GM21381 (cell line): ENCODE measurements around the gene CPSF2.

ENCODE experiments used
- ATAC-seq: cut with Tn5 transposase; IDR thresholded peaks from one replicate; pipeline ENCODE4 v1.9.1; 2021; ENCODE audit warnings: mild to moderate bottlenecking, moderate library complexity; ENCODE audit not compliant: unreplicated experiment

The CPSF2 gene

DNA sequence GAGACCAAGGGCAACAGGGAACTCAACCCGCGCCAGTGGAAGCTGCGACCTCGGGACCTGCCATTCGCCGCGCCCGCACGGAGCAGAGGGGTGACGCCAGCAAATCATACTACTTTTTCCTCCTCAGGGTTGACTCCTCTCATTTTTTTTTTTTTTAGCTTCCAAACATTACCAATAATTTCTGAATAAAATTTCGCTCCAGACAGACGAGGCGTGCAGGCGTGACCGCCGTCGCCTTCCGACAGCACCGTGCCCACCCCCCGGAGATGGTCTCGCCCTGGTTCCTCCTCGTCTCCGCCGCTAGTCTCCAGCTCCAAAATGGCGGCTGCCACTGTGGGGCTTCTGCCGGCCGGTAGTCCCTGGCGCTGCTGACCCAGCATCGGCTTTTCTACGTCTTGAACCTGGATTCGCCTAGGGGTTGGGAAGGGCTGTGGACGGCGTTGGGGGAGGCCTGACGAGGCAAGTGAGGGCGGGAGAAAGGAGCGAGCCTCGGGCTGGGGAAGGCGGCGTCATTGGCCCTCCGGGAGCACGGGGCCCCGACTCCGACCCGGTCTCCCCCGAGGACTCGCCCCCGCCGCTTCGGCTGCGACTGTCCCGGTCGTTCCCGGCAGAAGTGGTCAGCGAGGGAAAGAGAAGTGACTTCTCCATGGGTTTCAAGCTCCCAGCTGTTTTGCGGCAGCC lies at the start of gene CPSF2, which contains the start of gene NDUFB1:
TSS of gene CPSF2 (plus strand) at position 300 of the 681 bp plus-strand sequence. CDS start 9,016 bp downstream, outside the sequence.
TSS of gene NDUFB1 (minus strand) at position 37 of the 681 bp plus-strand sequence. CDS start 4,069 bp downstream, outside the sequence.
- ATAC-seq: peak; percentile 85

DNA sequence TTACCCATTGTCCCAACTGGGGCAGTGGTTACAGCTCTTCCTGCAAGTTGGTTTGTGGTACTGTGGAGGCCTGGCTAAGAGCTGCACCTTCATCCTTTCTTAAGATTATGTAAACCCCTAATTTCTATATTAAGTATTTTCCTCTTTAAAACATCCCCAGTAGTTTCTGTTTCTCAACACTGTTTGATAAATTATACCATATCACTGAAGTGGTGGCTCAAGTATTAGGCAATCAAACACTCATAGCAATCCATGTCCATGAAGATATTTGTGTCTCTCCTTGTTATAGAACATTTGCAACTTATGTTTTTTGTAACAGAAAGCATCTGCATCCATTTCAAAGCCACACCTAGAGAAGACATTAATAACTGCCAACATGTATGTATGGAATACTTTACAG lies 47.2 kb upstream of the CPSF2 start:
- ATAC-seq: no peak

DNA sequence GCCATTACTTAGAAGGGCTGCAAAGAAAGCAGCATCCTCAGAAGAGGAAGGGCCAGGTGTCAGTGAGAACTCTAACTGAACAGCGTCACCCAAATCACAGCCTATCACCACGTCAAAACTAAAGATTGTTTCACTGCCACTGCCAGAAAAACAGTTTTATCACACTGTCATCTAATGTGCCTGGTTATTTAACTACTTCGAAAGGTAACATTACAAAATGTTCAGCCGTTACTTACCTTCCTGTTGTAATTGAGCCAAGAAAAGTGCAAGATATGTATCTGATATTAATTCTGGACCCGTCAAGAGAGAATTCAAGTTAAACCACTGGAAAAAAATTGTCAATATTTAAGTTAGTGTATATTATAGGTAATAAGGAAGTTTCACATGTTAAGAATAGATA lies 33.3 kb upstream of the CPSF2 start:
- ATAC-seq: no peak

DNA sequence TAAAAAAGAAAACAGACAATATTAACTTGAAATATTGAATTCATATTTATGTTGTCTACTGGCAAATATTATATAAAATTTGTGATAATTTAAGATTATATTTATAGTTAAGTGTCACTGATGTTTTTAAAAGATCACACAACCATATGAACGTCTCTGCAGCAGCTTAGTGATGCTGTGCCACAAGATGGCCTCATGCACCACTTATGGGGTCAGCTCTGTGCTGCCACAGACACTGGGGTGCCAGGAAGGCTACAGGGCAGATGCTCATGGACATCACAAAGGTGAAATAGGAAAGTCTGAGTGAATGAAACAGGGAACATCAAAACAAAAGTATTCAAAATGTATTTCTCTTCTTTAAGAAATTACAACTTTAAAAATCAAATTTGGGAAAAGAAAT lies 28.4 kb upstream of the CPSF2 start:
- no peak for ATAC-seq

DNA sequence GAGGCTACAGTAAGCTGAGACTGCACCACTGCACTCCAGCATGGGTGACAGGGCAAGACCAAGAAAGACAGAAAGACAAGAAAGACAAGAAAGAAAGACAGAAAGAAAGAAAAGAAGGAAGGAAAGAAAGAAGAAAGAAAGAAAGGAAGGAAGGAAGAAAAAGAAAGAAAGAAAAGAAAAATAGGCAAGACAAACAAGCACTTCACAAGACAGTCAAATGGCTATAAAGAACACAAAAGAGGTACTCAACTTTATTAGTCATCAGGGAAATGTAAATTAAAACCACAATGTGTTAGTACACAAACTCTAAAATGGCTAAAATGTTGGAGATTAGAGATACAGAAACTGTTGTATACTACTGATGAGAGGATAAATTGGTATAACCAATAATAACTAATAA lies 22.0 kb upstream of the CPSF2 start:
- ATAC-seq: no peak

DNA sequence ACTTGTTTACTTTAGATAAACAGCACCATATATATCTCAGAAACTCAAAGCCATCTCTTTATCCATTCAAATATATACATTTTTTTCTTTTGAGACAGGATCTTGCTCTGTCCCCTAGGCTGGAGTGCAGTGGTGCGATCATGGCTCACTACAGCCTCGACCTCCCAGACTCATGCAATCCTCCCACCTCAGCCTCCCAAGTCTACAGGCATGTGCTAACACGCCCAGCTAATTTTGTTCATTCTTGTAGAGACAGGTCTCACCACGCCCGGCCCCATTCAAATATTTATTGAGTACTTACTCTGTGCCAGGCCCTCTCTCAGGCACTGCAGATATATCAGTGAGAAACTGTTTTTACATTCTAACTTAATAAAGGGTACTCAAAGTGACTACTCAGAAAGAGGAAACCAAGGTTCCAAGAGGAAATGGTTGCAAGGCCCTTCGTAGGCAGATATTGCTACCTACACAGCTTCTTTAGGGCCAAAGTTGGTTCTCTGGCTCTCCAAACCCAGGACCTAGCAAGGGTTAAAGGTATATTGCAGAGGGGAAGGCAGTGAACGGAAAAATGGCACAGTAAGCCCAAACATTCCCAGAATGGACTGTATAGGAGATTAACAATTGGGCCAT lies 18.3 kb upstream of the CPSF2 start:
- ATAC-seq: no peak

DNA sequence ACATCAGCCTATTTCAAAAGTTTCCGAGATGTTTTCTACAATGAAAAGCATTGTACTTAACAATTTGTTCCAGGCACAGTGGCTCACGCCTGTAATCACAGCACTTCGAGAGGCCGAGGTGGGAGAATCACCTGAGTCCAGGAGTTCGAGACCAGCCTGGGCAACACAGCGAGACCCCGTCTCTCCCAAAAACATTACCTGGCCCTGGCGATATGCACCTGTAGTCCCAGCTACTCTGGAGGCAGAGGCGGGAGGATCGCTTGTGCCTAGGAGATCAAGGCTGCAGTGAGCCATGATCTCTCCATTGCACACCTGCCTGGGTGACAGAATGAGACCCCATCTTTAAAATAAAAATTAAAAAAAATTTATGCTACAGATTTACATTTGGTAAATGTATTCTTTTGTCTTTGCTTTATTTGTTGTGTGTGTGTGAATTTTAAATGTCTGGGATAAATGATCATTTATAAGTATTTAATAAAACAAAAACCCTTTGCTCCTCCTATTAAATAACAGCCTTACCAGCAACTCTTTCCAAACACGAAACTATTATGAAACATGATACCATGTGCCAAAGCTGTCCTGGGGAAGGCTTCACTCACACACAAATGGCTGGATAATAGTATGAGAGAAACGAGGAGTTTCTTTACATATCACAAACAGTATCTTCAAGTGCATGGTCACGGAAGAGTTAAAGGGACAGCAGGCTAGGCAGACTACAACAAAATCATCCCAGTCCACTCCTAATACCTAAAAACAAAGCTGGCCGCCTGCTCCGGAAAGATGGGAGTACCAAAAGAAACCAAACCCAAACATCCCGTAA lies 16.5 kb upstream of the CPSF2 start:
- ATAC-seq: no peak

DNA sequence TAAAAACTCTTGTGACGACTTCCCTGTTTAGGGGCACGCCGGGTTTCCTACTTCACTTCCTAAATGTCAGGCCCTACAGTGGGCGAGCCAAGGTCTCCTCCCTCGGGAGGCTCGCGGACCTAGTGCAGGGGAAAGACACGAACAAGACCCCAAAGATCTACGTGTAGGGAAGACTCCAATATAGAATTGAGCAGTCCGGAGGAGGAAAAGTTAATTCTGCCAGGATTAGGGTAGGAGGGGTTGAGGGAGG lies 16.0 kb upstream of the CPSF2 start:
- ATAC-seq: no peak

DNA sequence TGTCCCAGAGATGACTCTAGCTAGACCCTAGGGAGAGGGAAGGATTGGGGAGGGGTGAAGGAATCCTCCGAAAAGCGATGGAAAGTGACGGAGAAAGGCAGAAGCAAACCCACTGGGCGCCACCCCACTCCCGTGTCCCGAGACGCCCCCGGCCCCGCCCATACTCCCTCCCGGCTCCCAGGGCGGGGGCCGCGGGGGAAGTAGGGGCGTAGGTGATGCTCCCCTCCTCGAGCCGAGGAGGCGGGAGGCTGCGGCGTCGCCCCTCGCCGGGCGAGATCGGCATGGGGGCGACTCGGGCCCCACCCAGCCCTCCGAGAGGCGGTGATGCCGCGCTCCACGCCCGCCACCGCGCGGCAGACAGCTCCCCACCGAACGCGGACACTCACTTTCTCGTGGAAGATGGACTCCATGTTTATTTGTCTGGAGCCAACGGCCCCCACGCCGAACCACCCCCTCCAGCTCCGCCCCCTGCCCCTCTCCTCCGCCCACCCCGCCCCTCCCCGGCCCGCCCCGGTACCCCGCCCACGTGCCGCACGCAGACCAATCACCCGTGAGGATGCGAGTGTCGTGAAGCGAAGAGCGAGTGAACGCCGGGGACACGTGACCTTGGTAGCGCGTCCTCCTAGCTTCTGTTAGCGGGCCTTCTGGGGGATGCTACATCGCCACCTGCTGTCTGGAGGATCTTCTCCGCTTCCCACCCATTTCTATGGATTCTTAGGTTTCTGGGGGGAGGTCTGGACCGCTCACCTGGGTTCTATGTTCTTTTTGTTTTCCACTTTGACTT lies 15.4 kb upstream of the CPSF2 start, which contains the start of gene ATXN3:
TSS of gene ATXN3 (minus strand) at position 440 of the 784 bp plus-strand sequence. CDS start at position 410, 30 bp downstream.
- ATAC-seq: peak; percentile 90

DNA sequence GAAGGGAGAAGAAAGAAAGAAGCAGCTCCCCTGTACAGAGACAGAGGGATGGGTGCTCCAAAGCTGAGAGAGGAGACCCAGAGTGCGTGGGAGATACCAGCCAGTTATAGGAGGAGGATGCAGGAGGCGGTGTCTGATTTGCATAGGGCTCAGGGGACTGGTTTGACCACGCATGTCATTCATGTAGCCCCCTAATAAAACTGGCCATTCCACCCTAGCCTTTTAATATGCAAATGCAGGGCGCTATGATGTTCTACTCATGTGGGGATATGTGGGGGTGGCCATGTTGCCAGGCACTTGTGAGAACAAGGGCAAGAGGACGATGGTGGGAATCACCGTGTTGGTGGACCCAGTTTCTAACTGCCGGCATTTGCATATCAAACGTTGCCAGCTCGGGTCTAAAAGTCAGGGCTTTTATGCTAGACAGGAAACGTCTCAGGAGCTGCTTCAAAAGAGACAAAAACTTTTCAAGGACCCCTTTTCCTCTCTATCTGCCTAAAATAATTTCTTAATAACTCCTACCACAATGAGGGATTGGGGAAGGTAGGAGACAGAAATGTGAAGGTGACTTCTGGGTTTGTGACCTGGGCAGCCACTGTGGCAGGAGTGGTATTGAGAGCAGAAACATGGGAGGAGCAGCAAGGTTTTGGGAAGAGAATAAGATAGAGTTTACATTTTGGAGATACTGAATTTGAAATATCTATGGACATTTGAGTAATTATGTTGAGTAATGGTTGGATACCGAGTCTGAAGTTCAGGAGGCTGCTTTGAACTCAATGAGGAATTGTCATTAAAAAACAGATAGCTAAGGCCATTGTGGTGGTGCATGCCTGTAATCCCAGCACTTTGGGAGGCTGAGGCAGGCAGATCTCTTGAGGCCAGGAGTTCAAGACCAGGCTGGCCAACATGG lies 13.2 kb upstream of the CPSF2 start:
- ATAC-seq: no peak

DNA sequence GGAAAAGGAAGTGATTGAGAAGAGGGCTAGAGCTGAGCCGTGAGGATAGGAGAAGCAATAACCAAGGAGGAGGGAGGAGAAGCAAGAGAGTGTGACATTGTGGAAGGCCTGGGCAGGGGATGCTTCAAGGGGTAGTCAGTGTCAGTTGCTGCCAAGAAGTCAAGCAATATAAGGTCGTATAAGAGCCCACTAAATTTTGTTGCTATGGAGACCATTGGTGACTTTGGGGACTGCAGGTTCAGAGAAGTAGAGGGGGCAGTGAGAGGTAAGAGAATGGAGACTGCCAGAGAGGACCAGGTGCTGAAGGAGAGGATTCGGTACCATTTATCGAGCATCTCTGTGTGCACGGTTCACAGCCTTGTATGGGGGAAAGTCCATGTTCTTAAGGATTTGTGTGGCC lies 12.3 kb upstream of the CPSF2 start:
- no peak for ATAC-seq

DNA sequence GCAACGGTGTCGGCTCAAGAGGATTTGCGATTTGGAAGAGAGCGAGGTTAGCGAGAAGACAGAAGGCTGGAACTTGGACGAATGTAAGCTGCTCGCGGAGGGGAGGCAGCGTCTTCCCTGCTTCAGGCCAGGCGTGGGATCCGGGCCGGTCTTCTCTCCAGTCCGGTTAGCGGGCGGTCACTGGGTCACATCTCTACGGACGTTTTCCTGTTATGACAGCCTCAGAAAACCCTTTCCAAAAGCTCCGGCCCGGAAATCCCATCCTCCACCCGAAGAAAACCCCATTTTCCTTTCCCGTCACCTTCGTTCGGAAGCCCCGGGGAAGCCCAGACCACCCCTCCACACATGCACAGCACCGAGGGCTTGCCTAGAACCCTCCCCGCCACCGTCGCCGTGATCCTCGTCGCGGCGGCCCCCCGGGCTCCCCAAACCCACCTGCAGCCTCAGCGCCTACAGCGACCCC lies 531 bp upstream of the CPSF2 start:
- ATAC-seq: peak; percentile 16

DNA sequence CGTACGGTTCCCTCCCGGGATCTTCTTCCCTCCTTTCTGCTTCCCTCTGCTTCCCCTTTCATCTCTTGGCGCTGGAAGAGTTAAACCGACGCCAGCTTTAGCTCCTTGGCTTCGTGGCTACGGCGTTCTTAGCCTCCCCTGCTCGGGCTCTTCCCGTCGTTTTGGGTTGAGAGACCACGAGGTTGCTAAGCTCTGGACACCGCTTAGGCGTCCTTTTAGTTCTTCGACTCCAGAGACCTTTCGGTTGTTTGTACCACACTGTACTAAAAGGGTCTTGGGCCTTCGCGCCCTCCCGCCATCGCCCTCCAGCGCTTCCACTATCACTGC lies 545 bp downstream of the CPSF2 start:
- ATAC-seq: no peak

DNA sequence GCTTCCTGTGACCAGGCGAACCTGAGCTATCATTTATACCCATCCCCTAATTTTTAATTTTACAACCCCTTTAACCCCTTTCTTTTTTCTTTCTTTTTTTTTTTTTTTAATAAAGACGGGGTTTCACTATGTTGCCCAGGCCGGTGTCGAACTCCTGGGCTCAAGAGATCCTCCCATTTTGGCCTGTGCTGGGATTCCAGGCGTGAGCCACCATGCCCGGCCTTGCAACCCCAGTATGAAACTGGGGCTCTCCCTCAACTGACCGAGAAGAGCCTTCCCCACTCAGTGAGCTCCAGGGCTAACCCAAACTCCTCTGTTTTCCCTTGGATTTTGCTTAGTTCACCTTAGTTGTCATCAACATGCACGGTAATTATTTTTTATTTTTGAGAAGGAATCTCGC lies 992 bp downstream of the CPSF2 start:
- no peak for ATAC-seq

DNA sequence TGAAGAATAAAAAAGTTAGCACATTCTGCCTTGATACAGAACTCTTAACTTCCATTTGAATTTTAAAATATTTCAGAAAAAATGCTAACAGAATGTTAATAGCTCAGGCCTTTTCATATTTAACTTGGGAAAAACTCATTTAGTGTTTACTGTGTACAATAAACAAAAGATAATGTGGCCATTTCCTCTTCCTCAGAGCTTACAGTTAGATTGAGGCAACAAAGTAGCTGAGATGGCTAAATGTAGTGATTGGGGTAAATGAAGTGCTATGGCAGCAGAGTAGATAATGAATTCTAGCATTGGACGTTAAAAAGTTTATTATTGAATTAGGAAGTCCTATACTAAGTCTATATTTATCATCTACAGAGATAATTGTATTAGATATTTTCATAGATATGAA lies 12.7 kb downstream of the CPSF2 start:
- no peak for ATAC-seq

DNA sequence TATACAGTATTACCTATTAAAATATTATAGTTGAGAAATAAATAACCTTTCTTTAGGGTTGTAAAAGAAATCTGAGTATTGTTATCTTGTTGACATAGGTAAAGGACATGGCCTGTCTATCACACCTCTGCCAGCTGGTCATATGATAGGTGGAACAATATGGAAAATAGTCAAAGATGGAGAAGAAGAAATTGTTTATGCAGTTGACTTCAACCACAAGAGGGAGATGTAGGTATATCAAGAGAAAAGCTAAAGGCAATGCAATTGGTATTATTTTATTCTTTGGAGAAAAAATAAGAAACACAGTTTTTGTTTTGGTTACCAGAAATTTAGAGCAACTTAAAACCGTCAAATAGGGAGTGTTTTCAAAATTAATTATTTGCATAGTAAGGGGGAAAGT lies 13.5 kb downstream of the CPSF2 start:
- no peak for ATAC-seq

DNA sequence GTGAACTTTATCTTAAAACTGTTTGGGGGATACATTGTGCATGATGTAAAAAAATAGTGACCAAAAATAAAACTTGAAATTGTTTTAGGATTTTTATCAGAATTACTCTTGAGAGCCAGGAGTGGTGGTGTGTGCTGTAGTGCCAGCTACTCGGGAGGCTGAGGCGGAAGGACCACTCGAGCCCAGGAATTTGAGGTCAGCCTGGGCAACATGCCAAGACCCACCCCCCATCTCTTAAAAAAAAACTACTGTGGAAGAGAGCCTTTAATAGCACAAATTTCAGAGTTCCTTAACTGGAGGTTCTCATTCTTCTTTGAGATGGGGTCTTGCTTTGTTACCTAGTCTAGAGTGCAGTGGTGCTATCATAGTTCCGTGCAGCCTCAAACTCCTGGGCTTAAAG lies 21.5 kb downstream of the CPSF2 start:
- no peak for ATAC-seq

DNA sequence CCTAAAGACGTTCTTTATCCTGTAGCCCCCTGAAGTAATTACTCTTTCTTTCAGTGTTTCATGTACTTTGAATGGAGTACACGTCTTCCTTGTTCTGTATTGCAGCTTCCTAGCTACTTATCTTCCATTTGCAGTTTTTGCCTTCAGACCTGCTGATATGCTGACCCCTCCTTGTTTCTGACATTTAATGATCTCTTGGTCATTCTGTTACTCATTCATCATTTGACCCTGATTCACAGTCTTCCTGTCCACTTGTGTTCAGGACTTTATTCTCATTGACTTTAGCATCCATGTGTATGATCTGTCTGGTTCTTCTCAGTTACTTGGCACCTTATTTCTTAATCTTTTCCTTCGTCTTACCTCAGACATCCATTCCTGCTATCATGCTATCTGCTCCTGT lies 22.2 kb downstream of the CPSF2 start:
- no peak for ATAC-seq

DNA sequence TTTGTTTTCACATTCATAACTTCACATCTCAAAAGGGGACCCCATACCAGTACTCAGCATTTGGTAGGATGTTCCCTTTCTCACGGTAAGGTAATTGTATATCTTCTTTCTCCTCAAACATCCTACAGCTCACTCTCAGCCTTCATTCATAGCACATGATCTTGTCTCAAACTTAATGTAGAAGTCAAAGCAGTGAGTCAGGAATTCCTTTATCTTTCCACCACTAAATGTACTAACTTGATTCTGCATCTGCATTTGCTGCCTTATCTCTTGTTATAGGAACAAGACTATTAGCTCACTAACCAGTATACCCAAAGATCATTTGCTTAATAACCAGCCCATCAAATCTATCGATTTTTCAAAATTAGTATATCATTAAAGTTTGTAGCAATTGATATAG lies 22.9 kb downstream of the CPSF2 start:
- ATAC-seq: no peak

DNA sequence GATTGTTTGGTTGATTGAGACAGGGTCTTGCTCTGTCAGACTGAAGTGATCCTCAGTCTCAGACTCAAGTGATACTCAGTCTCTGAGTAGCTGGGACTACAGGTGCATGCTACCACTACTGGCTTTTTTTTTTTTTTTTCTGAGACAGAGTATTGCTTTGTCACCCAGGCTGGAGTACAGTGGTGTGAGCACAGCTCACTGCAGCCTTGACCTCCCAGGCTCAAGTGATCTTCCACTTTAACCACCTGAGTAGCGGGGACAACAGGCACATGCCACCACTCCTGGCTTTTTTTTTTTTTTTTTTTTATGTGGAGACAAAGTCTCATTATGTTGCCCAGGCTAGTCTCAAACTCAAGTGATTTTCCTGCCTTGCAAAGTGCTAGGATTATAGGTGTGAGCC lies 31.8 kb downstream of the CPSF2 start:
- ATAC-seq: no peak
